HTERT RPE-1 (cell line): Measurements from ENCODE around the gene KCNJ11.

Experiments
- in situ Hi-C: fragments of 300-500 bp; cut with MboI; formaldehyde crosslinking; loops from 4 replicates; pipeline ENCODE4 v1.14.3; 2020; ENCODE audit warnings: low sequenced_read_pairs

Gene KCNJ11

GRCh38 chr11:17410606-17411379 is 22.3 kb upstream of the KCNJ11 start:
- in situ Hi-C loops, result no loop called here

GRCh38 chr11:17408641-17409040 is 20.2 kb upstream of the KCNJ11 start:
- in situ Hi-C loops, result no loop called here

- in situ Hi-C loops, result no loop called here
These were observed 19.6 kb upstream of the KCNJ11 start for GRCh38 chr11:17408026-17408425.

GRCh38 chr11:17407575-17407974 is 19.1 kb upstream of the KCNJ11 start:
- in situ Hi-C loops, result no loop called here

DNA sequence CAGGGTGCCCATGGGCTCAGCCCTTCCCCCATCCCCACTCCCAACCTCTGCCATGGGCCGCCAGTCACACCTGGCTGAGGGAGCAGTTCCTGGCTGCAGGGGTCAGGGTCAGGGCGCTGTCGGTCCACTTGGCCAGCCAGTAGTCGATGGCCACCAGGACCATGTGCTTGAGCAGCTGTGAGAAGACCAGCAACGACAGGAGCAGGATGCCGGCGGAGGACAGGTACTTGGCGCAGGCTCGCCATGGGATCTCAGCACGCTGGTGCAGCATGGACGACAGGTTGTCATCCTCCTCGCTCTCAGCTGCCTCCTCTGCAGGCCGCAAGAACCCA is 18.3 kb upstream of the KCNJ11 start:
- in situ Hi-C loops, result no loop called here

DNA sequence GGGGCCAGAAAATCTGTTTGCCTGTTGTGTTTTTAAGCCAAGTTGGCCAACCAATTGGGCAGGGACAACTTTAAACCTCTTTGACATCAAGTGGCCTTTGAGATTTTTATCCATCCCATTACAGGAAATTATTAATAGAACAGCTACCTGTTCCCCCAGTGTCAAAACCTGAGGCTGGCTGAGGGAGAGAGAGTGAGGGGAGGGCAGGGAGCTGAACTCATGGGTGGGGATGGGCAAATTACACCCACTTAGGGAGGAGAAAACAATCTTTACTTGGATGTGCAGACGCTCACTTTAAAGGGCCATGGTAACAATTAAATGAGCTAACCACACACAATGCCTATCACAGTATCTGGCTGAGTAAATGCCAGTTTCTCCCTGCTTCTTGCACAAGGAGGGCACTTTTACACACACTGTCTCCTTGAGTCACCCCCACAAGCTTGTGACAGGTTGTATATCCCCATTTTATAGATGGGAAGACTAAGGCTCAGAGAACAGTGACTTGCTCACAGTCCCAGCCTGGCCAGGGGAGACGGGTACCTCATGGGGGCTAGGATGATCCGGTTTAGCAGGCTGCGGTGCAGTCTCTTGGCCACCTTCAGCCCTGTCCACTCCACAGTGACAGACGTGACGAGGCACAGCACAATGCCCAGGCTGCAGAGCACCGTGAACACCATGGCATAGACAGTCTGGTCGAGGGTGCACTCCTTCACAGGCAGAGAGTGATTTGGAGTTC is 17.8 kb upstream of the KCNJ11 start:
- in situ Hi-C loops, result no loop called here

GRCh38 chr11:17405232-17406005 is 17.0 kb upstream of the KCNJ11 start:
- in situ Hi-C loops, result no loop called here

GRCh38 chr11:17403980-17404759 is 15.7 kb upstream of the KCNJ11 start:
- in situ Hi-C loops, result no loop called here

GRCh38 chr11:17402486-17402885 is 14.0 kb upstream of the KCNJ11 start:
- in situ Hi-C loops, result no loop called here

DNA sequence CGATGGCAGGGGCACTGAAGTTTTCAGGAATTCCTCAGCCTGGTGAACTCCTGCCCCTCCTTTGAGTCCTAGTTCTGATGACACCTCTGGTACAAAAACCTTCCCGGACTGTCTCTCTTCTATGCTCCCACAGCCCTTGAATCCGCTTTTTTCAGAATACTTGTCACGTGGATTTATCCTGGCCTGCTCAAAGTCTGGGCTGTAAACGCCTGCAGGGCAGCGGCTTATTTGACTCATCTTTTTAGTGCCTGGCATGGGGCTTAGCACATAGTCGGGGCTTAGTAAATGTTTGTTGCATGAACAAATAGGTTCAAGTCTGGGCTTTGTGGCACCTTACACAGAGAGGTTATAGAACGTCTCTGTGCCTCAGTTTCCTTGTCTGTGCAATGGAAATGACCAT is 13.4 kb upstream of the KCNJ11 start:
- in situ Hi-C loops, result no loop called here

- in situ Hi-C loops, result no loop called here
These were observed 12.9 kb upstream of the KCNJ11 start for GRCh38 chr11:17401316-17401715.

DNA sequence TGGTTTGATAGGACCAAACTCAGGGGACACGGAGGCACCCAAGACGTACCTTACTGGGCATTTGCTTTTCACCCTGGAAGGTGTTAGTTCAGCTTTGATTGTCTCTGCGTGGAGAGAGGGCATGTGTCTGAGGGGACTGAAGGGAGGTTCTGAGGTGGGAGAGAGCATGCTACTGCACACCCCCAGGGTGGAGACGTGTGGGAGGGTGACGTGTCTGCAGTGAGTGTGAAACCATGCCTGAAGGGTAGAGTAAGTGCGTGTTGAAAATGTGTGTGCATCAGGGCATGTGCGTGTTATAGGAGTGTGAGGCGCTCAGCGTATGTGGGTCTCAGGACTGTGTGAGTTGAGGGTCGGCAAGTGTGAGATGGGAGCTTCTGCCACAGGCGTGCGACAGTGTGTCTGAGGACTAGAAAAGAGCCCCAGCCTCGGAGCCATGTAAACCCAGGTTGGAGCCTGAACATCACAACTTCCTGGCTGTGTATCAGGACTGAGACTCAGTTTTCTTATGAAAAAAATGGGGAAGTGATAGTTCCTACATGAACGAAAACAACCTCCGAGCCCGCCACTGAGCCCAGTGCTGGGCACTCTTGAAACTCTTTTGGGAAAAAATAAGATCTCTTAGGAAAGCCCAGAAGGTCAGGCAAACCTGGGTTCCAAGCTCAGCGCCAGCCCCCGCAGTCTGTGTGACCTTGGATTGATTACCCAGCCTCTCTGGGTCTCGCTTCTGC is 11.8 kb upstream of the KCNJ11 start:
- in situ Hi-C loops, result no loop called here

DNA sequence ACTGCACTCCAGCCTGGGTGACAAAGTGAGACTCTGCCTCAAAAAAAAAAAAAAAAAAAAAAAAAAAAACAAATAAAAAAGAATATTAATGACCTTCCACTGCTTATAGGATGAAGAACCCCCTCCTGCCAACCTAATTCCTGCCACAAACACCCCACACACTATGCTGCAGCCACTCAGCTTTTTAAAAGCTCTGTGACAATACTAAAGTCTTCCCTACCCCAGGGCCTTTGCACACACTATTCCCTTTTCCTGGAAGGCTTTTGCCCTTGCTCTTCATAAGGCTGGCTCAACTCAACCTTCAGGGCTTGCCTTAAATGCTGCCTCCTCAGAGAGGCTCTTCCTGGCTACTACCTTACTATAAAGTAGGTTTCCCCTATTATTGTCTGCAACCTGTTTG is 10.8 kb upstream of the KCNJ11 start:
- in situ Hi-C loops, result loop anchor here (25.0 kb wide), 1 partner anchor 113 kb away; no protein-coding TSS in a partner anchor

DNA sequence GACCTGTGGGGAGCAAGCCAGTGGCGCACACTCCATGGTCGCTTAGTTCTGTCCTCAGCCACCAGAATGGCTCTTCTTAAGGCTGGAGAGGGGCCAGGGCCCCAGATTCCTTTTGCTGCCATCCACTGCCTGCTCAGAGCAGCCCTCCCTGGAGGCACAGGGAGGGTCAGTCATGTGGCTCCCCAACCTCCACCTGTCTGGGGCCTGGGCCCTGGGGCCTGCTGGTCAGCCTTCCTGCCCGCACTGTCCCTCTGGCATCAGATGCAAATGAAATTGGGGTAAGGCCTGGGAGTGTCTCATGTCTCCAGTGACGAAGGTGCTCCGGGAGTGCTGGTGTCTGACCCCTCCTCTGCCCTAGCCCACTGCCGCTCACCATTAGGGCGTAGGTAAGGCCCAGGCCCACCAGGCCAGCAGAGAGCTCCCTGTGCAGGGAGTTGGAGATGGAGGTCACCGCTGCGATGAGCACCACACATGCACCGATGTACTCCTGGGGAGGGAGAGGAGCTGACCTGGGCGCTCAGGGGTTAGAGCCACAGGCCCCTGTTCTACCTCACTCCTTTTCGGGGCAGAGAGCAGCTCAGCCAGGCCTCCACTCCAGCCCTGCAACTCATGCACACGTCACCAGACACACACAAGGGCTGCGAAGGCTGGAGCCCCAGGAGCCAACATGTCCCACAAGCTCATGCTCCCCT is 9.0 kb upstream of the KCNJ11 start:
- in situ Hi-C loops, result loop anchor here (25.0 kb wide), 1 partner anchor 115 kb away; no protein-coding TSS in a partner anchor

GRCh38 chr11:17396598-17397310 is 8.3 kb upstream of the KCNJ11 start:
- in situ Hi-C loops, result loop anchor here (25.0 kb wide), 1 partner anchor 116 kb away; no protein-coding TSS in a partner anchor

DNA sequence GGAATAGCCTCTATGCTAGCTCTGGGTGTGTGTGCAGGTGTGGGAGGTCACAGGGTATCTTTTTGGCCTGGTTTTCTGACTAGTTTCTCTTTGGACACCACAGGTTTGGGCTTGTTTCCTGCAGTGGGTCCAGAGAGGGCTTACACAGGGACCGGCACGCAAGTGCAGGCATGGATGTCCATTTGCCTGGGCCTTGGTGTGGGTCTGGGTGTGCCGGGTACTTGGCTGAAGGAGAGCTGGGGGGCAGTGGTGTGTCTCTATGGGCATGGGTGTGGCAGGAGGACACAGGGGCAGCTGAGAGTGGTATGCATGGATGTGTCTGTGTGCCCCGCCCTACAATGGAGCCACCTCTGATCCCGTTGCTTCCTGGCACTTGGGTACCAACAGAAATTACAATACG is 7.5 kb upstream of the KCNJ11 start:
- in situ Hi-C loops, result loop anchor here (25.0 kb wide), 1 partner anchor 116 kb away; no protein-coding TSS in a partner anchor

DNA sequence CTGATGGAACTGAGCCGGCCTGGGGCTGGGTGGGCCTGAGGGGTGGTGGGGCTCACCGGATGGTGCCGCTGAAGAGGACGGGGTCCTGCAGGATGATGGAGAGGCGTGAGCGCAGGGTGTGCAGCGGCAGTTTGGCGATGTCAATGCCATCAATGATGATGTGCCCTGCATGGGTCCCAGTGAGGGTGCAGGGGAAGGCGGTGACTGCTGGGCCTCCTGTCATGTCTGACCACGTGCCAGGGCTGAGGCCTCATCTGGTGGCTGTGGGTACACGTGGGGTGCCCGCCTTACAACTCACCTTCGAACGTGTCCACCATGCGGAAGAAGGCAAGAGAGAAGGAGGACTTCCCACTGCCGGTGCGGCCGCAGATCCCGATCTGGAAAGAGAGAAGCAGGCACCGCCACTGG is 7.1 kb upstream of the KCNJ11 start:
- in situ Hi-C loops, result loop anchor here (25.0 kb wide), 1 partner anchor 117 kb away; no protein-coding TSS in a partner anchor

DNA sequence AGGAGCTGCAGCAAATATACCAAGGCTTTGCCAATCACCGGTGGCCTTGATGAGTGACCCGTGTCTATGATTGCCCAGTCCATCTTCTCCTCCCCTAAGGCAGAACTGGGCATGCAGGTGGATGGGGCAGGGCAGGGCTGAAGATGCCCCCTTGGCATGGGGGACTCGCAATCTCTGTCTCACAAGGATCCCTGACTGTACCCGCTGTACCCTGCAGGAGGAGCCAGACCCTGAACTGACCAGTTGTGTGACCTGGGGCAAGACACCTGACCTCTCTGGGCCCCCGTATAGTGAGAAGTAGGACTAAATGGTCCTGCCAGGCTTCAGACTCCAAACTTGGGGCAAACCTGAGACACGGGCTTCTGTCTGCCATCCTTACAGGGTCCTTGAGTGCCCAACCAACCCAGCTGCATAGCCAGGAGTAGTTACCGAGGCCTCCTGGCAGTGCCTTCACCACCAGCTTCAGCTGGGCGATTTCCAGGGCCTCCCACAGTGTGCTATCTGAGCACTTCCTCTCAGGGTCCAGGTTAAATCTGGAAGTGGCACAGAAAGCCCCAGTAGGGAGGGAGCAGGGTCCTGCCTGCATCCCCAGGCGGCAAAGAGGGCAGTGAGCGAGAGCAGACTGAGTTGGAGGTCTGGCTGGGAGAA is 6.4 kb upstream of the KCNJ11 start:
- in situ Hi-C loops, result loop anchor here (25.0 kb wide), 1 partner anchor 117 kb away; no protein-coding TSS in a partner anchor
